ENCODE data around the gene GLG1.

GRCh38 chr16:74524926-74525325, 82.0 kb downstream of the GLG1 start:
- no peak for TF ChIP-seq GATA2 (IDR thresholded peaks at IDR 0.05; ENCODE audit: low read depth, low read length)
- no peak for TF ChIP-seq GATA3 (IDR thresholded peaks at IDR 0.05; ENCODE audit: low read depth, low read length)
